HK-2 (cell line): ENCODE measurements around the gene REEP3.

Experiments
- DNase-seq: peaks from one replicate; pipeline ENCODE4 v3.0.0-alpha.2; 2018; ENCODE audit not compliant: unreplicated experiment

REEP3 gene

GRCh38 chr10:63666836-63667383 is 145.7 kb downstream of the REEP3 start:
- DNase-seq: no peak

- no peak for DNase-seq
Observed at GRCh38 chr10:63667596-63668480, 146.6 kb downstream of the REEP3 start.

- no peak for DNase-seq
Observed at GRCh38 chr10:63670291-63670898, 149.2 kb downstream of the REEP3 start.

- DNase-seq: no peak
Observed at GRCh38 chr10:63671317-63671937, 150.2 kb downstream of the REEP3 start.

- DNase-seq: no peak
Observed at GRCh38 chr10:63672491-63672890, 151.3 kb downstream of the REEP3 start.

GRCh38 chr10:63673246-63673645 is 152.0 kb downstream of the REEP3 start:
- no peak for DNase-seq

GRCh38 chr10:63673846-63674245 is 152.6 kb downstream of the REEP3 start:
- no peak for DNase-seq
